Measurements from ENCODE around the gene KCNJ8. TPM values are rescaled to one million over a fixed set of nuclear protein-coding genes. Genes with fewer than 3 reads are reported as not detected.

The KCNJ8 gene
- total RNA-seq, 6 experiments from 2014 or later: 0.69 to 8.9 (median 8.0) TPM

GRCh38 chr12:21771311-21771710 lies 3.2 kb downstream of the KCNJ8 start:
- Mint-ChIP-seq H3K4me1 (ENCODE audit: low read depth) (peaks cover 50% of the 10 kb centered on the region; the same call in 1 of the 2 replicates), H3K27me3 (ENCODE audit: insufficient read depth) (peaks cover 2% of the 10 kb centered on the region; the same call in 1 of the 2 replicates), H3K9me3 (no peaks in the 10 kb centered on the region), H3K36me3 (ENCODE audit: low read depth) (peaks cover 20% of the 10 kb centered on the region; the same call in 1 of the 2 replicates), H3K4me3 (peak overlapping the region; percentile 51; the same call in 1 of the 2 replicates), H3K27ac (no peak overlapping the region; the same call in 1 of the 2 replicates)
- no peak for DNase-seq
- TF ChIP-seq CTCF (IDR thresholded peaks at IDR 0.05): no peak

- Mint-ChIP-seq H3K27me3 (ENCODE audit: insufficient read depth) (peaks cover 2% of the 10 kb centered on the region; the same call in 1 of the 2 replicates), H3K27ac (peak overlapping the region; percentile 24; the same call in 1 of the 2 replicates), H3K36me3 (ENCODE audit: low read depth) (peaks cover 26% of the 10 kb centered on the region; the same call in 1 of the 2 replicates), H3K4me3 (peak overlapping the region; percentile 8; the same call in 1 of the 2 replicates), H3K9me3 (no peaks in the 10 kb centered on the region), H3K4me1 (ENCODE audit: low read depth) (peaks cover 44% of the 10 kb centered on the region; the same call in 1 of the 2 replicates)
- no peak for TF ChIP-seq CTCF (IDR thresholded peaks at IDR 0.05)
- DNase-seq: no peak
Observed at GRCh38 chr12:21769307-21769706, 5.2 kb downstream of the KCNJ8 start.

GRCh38 chr12:21766403-21766802 lies 8.1 kb downstream of the KCNJ8 start:
- DNase-seq: no peak
- Mint-ChIP-seq H3K4me3 (no peak overlapping the region), H3K4me1 (ENCODE audit: low read depth) (peaks cover 22% of the 10 kb centered on the region; the same call in 1 of the 2 replicates), H3K9me3 (no peaks in the 10 kb centered on the region), H3K27ac (no peak overlapping the region), H3K36me3 (ENCODE audit: low read depth) (peaks cover 17% of the 10 kb centered on the region; the same call in 1 of the 2 replicates), H3K27me3 (ENCODE audit: insufficient read depth) (no peaks in the 10 kb centered on the region; the same call in 1 of the 2 replicates)
- no peak for TF ChIP-seq CTCF (IDR thresholded peaks at IDR 0.05)

GRCh38 chr12:21764950-21765349 lies 9.6 kb downstream of the KCNJ8 start:
- no peaks in the 10 kb centered on the region for H3K9me3 Mint-ChIP-seq
- TF ChIP-seq CTCF (IDR thresholded peaks at IDR 0.05): no peak
- H3K36me3 Mint-ChIP-seq (ENCODE audit: low read depth): peaks cover 16% of the 10 kb centered on the region; the same call in 1 of the 2 replicates
- H3K4me3 Mint-ChIP-seq: no peak overlapping the region
- no peak overlapping the region for H3K27ac Mint-ChIP-seq
- no peak for DNase-seq
- H3K4me1 Mint-ChIP-seq (ENCODE audit: low read depth): peaks cover 8% of the 10 kb centered on the region; the same call in 1 of the 2 replicates
- no peaks in the 10 kb centered on the region; the same call in 1 of the 2 replicates for H3K27me3 Mint-ChIP-seq (ENCODE audit: insufficient read depth)

- Mint-ChIP-seq H3K9me3 (no peaks in the 10 kb centered on the region), H3K36me3 (ENCODE audit: low read depth) (peaks cover 8% of the 10 kb centered on the region; the same call in 1 of the 2 replicates), H3K27me3 (ENCODE audit: insufficient read depth) (no peaks in the 10 kb centered on the region; the same call in 1 of the 2 replicates), H3K27ac (no peak overlapping the region), H3K4me3 (no peak overlapping the region), H3K4me1 (ENCODE audit: low read depth) (no peaks in the 10 kb centered on the region)
- no peak for TF ChIP-seq CTCF (IDR thresholded peaks at IDR 0.05)
- no peak for DNase-seq
Observed at GRCh38 chr12:21764065-21764464, 10.4 kb downstream of the KCNJ8 start.
